Hypothalamus (tissue), 51 donors: ENCODE results near the gene DTX2.
"Not testable (repeated sequence)": the region's sequence is repeated elsewhere in the genome, so short reads cannot be mapped to it uniquely, and the experiment has no call there.

Source experiments
- DNase-seq, 51 donors: peaks; one replicate each; lab custom pipeline; 2025; lab: John Stamatoyannopoulos, UW

The DTX2 gene

GRCh38 chr7:76485822-76486610 lies 24.5 kb downstream of the DTX2 start:
- not testable (repeated sequence) for DNase-seq

GRCh38 chr7:76486618-76487017 lies 25.1 kb downstream of the DTX2 start:
- not testable (repeated sequence) for DNase-seq

DNA sequence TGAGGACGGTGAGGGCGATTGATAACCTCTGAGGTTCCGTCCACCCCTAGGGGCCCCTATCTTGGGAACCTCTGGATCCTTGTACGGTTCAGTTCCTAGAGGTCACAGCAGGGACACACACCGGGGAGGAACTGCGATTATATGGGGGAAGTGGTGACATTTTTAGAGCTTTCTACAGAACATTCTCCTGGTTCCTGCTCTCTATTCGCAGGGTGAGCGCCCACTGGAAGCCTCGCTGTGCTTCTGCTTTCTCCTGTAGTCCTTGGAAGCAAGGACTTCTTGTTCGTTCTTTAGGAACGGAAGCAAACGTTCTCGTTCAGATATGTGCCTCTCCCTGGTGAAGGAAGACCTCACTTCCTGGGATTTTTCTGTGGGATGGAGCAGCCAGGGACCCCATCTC lies 26.5 kb downstream of the DTX2 start:
- not testable (repeated sequence) for DNase-seq

DNA sequence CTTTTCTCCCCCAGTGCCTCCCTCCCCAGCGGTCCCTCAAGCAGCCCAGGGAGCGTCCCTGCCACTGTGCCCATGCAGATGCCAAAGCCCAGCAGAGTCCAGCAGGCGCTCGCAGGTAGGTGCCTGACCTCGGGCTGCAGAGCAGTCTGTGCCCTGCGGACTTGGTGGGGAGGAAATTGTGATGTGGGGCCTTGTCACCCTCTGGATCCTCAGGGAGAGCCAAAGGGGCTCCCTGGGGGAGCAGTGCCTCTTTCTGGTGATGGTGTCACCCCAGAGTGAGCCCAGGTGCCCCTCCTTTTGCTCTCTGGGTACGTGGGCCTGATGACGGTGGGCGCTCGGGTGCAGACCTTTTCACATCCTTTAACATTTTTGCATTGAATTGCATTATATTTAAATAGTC lies 30.6 kb downstream of the DTX2 start:
- DNase-seq, result not testable (repeated sequence)

- DNase-seq, result not testable (repeated sequence)
Observed at GRCh38 chr7:76495717-76496116, 34.2 kb downstream of the DTX2 start.

- not testable (repeated sequence) for DNase-seq
Observed at GRCh38 chr7:76497918-76498582, 36.5 kb downstream of the DTX2 start.

- DNase-seq, result not testable (repeated sequence)
Observed at GRCh38 chr7:76498583-76499200, 37.2 kb downstream of the DTX2 start.

DNA sequence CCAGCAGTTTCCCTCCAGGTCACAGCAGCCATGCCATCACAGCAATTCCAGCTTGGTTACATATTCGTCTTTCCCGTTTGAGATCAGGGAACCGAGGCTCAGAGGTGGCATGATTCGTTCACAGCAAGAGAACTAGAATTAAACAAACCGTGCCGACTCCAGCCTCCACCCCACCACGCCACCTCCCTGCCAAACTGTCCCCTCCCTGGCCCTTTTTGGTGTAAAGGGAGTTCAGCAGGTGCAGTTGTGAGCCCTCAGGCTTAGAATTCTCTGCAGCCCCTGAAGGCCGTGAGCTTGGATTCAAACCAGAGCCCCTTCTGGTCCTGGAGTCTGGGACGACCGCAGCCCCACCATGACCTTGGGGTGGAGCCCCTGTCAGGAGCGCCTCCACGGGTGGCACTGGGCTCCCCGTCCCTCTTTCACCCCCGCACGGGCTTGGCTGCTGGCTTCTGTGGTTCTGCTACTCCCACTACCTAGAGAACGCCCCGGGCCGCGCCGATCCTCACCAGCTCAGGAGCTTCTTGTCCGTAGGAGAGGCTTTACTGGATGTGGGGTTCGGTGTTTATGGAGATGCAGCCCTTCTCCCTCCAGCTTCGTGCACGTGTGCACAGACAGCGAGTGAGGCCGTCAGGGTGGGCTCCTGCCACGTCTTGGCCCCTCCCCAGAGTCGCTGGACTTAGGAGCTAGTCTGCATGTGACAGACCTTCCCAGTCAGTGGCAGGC lies 37.9 kb downstream of the DTX2 start:
- DNase-seq, result not testable (repeated sequence)

GRCh38 chr7:76499924-76500241 lies 38.4 kb downstream of the DTX2 start:
- not testable (repeated sequence) for DNase-seq

DNA sequence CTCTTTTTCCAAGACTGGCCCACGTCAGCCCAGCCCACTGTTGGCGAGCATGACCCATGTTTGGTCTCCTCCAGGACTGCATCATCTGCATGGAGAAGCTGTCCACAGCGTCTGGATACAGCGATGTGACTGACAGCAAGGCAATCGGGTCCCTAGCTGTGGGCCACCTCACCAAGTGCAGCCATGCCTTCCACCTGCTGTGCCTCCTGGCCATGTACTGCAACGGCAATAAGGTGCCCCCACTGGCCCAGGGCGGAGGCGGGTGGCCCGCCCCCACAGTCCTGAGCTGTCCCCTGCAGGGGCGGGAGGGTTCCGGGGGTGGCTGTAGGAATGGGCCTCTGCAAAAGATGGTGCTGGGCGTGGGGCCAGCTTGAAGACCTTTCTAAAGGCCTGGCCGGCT lies 40.7 kb downstream of the DTX2 start:
- DNase-seq, result not testable (repeated sequence)

DNA sequence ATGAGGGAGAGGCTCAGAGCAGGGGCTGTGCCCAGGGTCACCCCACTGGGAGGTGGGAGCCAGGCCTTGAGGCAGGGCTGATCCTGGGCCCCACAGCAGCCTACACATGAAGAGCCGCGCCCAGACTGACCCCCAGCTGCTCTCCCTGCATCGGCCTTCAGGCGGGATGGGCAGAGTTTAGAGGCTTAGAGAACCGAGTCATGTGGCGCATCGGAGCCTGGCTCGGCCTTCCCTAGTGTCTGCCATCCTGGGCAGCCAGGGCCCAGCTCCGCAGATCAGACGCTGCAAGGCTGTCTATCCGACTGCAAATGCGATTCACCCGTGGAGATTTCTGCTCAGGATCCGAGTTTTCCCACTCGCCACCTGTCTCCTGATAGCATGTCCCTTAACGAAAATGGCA lies 41.3 kb downstream of the DTX2 start:
- not testable (repeated sequence) for DNase-seq

DNA sequence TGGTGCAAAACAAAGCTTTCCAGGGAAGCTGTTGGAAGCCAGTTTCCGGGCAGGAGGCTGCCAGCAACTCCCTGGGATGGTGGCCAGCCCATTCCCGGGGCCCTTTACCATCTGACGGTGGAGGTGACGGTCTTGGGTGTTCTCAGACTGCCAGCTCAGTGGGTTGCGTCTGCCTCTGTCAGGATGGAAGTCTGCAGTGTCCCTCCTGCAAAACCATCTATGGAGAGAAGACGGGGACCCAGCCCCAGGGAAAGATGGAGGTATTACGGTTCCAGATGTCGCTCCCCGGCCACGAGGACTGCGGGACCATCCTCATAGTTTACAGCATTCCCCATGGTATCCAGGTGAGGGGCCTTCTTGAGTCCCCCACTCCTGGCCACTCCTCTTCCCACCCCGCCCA lies 41.7 kb downstream of the DTX2 start:
- DNase-seq, result not testable (repeated sequence)

DNA sequence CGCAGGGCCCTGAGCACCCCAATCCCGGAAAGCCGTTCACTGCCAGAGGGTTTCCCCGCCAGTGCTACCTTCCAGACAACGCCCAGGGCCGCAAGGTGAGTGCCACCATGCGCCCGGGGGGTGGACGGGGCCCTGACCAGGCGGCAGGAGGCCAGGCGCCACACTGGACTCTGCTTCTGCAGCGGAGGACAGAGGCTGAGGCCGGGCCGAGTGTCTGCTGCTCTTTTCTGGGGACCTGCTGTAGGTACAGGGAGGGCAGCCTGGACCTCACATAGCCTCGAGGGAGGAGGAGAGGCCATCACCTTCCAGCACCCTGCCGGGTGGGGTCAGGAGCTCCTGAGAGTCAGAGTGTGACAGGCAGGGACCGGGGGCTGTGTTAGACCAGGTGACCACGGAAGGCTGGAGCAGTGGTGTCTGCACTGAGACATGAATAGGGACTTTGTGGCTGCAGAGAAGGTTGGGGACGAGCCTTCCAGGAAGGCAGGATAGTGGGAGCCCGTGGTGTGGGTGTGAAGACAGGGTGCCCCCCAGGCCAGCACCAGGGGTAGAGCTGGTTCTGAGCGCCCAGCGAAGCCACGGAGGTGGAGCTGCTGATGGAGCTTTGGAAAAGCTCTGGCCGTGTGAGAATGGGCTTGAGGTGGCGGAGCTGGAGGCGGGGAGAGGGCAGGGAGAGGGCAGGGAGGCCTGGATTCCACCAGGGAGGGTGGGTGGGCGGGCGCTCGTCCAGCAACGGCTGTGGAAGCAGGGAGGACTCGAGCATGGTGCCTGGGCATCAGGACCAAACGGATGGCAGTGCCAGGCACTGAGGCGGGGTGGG lies 43.0 kb downstream of the DTX2 start:
- not testable (repeated sequence) for DNase-seq

DNA sequence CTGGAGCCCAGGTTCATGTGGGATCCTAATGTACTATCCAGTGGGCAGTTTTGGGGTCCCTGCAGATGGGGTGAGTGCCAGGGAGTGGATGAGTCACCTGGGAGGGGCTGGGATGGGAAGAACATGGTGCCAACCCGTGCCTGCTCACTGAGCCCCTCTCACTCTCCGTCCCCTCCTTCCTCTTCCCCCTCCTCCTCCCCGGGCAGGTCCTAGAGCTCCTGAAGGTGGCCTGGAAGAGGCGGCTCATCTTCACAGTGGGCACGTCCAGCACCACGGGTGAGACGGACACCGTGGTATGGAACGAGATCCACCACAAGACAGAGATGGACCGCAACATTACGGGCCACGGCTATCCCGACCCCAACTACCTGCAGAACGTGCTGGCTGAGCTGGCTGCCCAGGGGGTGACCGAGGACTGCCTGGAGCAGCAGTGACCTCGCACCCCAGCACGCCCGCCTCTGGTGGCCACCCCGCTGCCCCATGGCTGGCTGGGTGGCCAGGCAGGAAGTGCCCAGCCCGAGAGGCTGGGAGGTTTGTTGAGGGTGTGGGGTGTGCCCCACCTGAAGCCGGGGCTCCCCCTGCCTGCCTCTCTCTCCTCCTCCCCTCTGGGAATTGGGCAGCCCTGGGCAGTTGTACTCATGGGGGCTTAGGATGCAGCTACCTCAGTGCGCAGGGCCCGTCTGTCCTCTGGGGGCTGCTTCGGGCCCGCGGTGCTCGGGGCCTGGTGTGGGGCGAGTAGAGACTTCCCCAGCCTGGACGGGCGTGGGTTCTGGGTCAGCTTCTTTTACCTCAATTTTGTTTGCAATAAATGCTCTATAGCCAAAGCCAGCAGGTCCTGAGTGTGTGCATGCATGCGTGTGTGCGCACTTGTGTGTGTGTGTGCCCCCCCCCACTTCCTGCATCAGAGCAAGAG lies 43.9 kb downstream of the DTX2 start:
- no peak for DNase-seq

GRCh38 chr7:76506081-76506440 lies 44.6 kb downstream of the DTX2 start:
- DNase-seq, result no peak

GRCh38 chr7:76506643-76507042 lies 45.1 kb downstream of the DTX2 start:
- not testable (repeated sequence) for DNase-seq

DNA sequence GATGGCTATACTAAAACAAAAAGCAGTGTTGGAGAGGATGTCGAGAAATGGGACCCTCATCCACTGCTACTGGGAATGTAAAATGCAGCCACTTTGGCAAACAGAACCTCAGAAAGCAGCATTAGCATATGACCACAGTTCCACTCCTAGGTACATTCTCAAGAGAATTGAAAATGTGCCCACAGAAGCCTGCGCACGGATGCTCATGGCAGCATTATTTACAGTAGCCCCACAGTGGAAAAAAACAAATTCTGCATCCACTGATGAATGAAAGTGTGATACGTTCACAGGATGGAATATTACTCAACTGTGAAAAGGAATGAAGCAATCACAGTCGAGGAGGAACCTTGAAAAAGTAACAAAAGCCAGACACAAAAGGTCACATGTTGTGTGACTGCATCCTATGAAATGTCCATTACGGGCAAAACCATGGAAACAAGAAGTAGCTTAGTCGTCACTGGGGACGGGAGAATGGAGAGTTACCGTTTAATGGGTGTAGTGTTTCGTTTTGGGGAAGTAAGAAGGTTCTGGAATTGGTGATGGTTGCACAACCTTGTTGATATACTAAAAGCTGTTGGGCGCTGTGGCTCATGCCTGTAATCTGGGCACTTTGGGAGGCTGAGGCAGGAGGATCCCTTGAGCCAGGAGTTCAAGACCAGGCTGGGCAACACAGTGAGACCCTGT lies 46.4 kb downstream of the DTX2 start:
- no peak for DNase-seq
